GM13976 (cell line): ENCODE results near the gene ZNF76.

Experiments used
- DNase-seq: peaks from one replicate; pipeline ENCODE4 v3.0.0; 2012; ENCODE audit warnings: low spot score
- in situ Hi-C: fragments of 300-500 bp; cut with MboI; formaldehyde crosslinking; loops from one replicate; pipeline ENCODE4 v1.12.0; 2022; ENCODE audit warnings: low sequenced_read_pairs, mixed read lengths, inconsistent platforms; ENCODE audit not compliant: unreplicated experiment
- TF ChIP-seq, protein P1 (sequence below): IDR thresholded peaks from 2 replicates; pipeline ENCODE4 v1.5.1; 2012; ENCODE audit warnings: borderline replicate concordance, mild to moderate bottlenecking; ENCODE audit not compliant: insufficient read depth; ENCODE audit errors: extremely low read depth, missing control alignments, control extremely low read depth

The ZNF76 gene

DNA sequence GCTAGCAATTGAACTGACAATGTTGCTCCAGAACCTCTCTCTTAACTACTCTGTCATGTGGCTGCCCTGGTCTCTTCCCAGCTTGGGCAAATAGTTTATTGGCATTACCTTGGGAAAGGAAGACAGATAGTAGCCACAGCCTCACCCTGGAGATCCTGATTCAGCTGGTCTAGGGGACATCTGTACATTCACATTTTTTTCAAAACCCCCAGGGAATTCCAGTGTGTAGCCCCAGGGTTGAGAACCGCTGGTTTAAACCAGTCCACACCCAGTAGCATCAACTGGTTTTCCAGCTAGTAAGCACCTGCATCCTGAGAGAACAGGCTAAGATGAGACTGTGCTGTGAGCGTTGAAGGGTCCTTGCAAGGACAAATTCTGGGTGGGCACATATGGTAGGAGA is 36.1 kb upstream of the ZNF76 start:
- TF ChIP-seq, protein P1, sequence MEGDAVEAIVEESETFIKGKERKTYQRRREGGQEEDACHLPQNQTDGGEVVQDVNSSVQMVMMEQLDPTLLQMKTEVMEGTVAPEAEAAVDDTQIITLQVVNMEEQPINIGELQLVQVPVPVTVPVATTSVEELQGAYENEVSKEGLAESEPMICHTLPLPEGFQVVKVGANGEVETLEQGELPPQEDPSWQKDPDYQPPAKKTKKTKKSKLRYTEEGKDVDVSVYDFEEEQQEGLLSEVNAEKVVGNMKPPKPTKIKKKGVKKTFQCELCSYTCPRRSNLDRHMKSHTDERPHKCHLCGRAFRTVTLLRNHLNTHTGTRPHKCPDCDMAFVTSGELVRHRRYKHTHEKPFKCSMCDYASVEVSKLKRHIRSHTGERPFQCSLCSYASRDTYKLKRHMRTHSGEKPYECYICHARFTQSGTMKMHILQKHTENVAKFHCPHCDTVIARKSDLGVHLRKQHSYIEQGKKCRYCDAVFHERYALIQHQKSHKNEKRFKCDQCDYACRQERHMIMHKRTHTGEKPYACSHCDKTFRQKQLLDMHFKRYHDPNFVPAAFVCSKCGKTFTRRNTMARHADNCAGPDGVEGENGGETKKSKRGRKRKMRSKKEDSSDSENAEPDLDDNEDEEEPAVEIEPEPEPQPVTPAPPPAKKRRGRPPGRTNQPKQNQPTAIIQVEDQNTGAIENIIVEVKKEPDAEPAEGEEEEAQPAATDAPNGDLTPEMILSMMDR, result no peak
- no peak for DNase-seq

DNA sequence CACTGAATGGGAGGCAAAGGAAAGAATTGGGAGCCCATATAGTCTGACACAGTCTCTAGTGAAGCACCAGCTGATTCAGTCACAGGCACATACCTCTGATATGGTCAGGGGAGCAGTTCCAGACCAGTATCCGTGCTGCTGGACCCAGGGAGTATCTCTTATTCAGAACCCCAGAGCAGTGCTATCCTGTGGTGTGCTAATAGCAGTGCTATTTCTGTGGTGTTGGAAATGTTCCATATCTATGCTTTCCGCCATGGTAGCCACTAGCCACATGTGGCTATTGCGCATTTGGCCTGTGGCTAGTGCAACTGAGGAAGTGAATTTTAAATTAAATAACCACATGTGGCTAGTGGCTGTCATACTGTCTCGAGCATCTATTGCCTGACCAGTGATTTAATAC is 34.8 kb upstream of the ZNF76 start:
- in situ Hi-C loops, result loop anchor here (25.0 kb wide), 1 partner anchor 237 kb away; no protein-coding TSS in a partner anchor
- TF ChIP-seq, protein P1, result no peak
- DNase-seq, result no peak

More for the DNA sequence above, 36.1 kb upstream of the ZNF76 start:
- in situ Hi-C loops, result loop anchor here (25.0 kb wide), 1 partner anchor 236 kb away; no protein-coding TSS in a partner anchor

DNA sequence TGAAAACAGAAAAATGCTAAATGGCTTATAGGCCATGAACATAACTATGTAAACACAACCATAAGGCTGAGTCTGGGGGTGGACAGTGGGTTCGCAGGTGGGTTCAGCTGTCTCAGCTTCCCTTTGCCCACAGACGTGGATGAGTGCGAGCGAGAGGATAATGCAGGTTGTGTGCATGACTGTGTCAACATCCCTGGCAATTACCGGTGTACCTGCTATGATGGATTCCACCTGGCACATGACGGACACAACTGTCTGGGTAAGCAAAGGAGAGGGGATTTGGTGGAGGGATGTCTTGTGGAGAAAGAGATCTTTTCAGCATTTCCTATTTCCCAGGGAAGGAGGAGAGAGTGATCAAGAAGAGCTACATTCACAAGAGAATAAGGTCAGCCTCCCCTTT is 31.1 kb upstream of the ZNF76 start:
- DNase-seq, result no peak
- TF ChIP-seq, protein P1, result no peak
- in situ Hi-C loops, result no loop called here

DNA sequence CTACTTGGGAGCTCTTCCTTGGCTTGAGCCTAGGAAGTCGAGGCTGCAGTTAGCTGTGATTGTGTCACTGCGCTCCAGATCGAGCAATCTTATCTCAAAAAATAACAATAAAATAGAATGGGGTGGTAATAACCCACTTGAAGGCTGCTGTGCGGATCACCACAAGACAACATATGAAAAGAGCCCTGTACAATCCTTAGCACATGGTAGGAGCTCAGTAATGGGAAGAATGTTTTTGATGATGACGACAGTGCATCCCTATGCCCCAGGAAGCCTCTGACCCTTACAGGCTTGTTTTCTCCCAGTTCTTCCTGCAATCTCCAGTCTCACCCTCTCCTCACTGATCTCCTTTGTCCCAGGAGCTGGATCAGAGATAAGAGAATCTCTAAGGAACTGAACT is 30.2 kb upstream of the ZNF76 start:
- no peak for DNase-seq
- TF ChIP-seq, protein P1, result no peak
- in situ Hi-C loops, result no loop called here

DNA sequence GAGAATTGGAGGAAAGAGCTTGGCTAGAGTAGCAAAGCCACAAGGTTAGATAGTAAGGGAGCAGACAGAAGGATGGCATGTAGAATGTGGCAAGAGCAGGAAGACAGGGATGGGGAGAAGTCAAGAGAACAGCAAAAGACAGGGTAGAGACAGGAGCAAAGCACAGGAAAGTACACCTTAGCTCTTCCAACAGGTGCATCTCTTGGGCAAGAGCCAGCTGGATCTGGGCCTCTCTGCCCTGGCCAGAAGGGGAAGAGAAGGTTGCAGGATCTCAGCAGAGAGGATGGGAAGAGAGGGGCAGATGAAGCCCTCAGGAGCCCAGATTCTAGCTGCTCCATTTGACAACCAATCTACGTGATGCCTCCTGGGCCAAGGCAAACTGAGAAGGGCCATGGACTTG is 29.0 kb upstream of the ZNF76 start:
- TF ChIP-seq, protein P1, result no peak
- in situ Hi-C loops, result no loop called here
- no peak for DNase-seq

DNA sequence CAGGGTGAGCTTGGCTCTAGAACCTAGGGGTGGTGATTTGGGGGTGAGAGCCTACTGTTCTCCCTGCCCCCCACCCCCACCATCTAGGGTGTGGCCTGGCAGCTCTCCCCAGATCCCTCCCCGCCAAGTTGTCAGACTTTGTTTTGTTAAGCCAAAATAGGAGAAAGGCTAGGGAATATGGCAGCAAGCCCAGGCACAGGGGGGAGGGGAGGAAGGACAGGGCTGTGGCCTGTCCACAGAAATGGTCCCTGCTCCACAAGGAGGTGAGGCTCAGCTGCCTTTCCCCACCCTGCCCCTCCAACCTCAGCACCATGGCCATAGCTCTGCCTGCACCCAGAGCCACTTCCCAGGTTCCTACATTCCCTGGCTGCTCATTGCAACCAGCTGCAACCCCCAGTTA is 28.6 kb upstream of the ZNF76 start:
- DNase-seq, result no peak
- TF ChIP-seq, protein P1, result no peak
- in situ Hi-C loops, result no loop called here

DNA sequence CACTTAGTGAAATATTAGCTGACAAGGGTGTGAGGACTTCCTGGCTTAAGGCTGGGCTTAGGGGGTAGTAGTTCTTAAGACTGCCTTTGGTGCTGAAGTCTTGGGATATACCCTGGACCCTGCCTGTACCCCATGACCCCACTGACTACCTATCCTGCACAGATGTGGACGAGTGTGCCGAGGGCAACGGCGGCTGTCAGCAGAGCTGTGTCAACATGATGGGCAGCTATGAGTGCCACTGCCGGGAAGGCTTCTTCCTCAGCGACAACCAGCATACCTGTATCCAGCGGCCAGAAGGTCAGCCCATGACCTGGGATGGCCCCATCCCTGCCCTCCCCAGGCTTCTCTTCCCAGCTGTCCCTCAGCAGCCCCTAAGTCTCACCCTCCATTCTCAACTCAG is 28.0 kb upstream of the ZNF76 start:
- TF ChIP-seq, protein P1, result no peak
- no peak for DNase-seq
- in situ Hi-C loops, result no loop called here
